ENCODE results near the gene AHNAK. TPM values are rescaled to one million over a fixed set of nuclear protein-coding genes. Genes with fewer than 3 reads are reported as not detected.

AHNAK gene
- total and polyA plus RNA-seq, 2 donors (not counting 3 experiments of a cell fraction or from before 2014, with no cell fraction given) = 35.2 to 436 TPM

DNA sequence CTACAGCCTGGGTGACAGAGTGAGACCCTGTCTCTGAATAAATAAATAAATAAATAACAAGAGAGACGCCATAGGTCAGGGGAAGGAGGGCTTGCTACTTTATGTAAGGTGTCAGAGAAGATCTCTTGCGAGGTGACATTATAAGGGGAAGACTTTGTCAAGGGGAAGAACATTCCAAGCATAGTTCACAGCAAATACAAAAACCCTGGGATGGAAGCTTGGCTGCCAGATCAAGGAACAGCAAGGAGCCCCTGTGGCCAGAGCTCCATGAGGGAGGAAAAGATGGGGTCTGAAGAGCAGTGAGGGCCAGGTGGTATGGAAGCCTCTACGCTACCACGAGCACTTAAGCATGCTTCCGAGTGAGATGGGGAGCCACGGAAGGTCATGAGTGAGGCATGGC, 62.3 kb downstream of the AHNAK start:
- Histone ChIP-seq H3K4me1 (ENCODE audit: control insufficient read depth, extremely low read depth, insufficient read depth, low read length) (no peaks in the 10 kb centered on the region), H3K9me1 (replicated peaks; ENCODE audit: control insufficient read depth, extremely low read depth, insufficient read depth, low read length) (no peaks in the 10 kb centered on the region), H3K9me3 (replicated peaks; ENCODE audit: control insufficient read depth, insufficient read depth, low read length) (no peaks in the 10 kb centered on the region), H2AFZ (ENCODE audit: low read depth, low read length) (no peak overlapping the region), H3K9ac (replicated peaks; ENCODE audit: extremely low read depth, insufficient read depth, low read length) (no peak overlapping the region), H3K27ac (ENCODE audit: insufficient read depth, low read depth, low read length) (no peak overlapping the region), H3K36me3 (ENCODE audit: control insufficient read depth in 2 of 2, extremely low read depth in 1 of 2, insufficient read depth in 2 of 2, low read length in 2 of 2) (no peaks in the 10 kb centered on the region), H3K4me2 (ENCODE audit: insufficient read depth, low read length) (no peak overlapping the region), H3K79me2 (ENCODE audit: control insufficient read depth, insufficient read depth, low read length) (no peaks in the 10 kb centered on the region), H3K4me3 (replicated peaks in 1 of 3; ENCODE audit: insufficient read depth in 1 of 3, low read depth in 1 of 3, low read length in 3 of 3) (no peak overlapping the region), H3K27me3 (ENCODE audit: control insufficient read depth in 2 of 2, insufficient read depth in 2 of 2, low read length in 2 of 2) (no peaks in the 10 kb centered on the region), H4K20me1 (replicated peaks; ENCODE audit: control insufficient read depth, extremely low read depth, insufficient read depth, low read length) (no peaks in the 10 kb centered on the region)
- BruUV-seq (replicated peaks) = no TSS peak
- CTCF ChIA-PET = interaction anchor here (1.5 kb wide), 1 partner anchor 40 kb away, joined by 3 read pairs; no protein-coding TSS in a partner anchor
- DNase-seq (ENCODE audit: low read depth, low spot score) (no peak), FAIRE-seq (no peak)
- intact Hi-C loops (cut with micrococcal nuclease) (no loop called here), dilution Hi-C loops (cut with MboI; ENCODE audit: extremely low pct_ligation_motif_present, low sequenced_read_pairs) (no loop called here)
- POLR2A ChIA-PET = interaction anchor here (0.6 kb wide), 1 partner anchor 9 kb away, joined by 3 read pairs; no protein-coding TSS in a partner anchor
- TF ChIP-seq GATA2 (IDR thresholded peaks at IDR 0.05; ENCODE audit: insufficient read depth, insufficient read length, low read depth, low read length) (no peak), MYC (IDR thresholded peaks at IDR 0.05; ENCODE audit: low read depth, low read length) (no peak), EZH2 (IDR thresholded peaks at IDR 0.05; ENCODE audit: borderline replicate concordance, low read depth, low read length, severe bottlenecking) (no peak), JUN (IDR thresholded peaks at IDR 0.05; ENCODE audit: borderline replicate concordance, insufficient read depth, insufficient read length, low read depth) (no peak), POLR2A (IDR thresholded peaks at IDR 0.05; ENCODE audit: low read depth, low read length) (no peak), FOS (IDR thresholded peaks at IDR 0.05; ENCODE audit: borderline replicate concordance, insufficient read depth, low read length) (no peak), POLR2AphosphoS5 (IDR thresholded peaks at IDR 0.05; ENCODE audit: insufficient read depth, low read depth, low read length) (no peak)
- TF ChIP-seq, protein P1, sequence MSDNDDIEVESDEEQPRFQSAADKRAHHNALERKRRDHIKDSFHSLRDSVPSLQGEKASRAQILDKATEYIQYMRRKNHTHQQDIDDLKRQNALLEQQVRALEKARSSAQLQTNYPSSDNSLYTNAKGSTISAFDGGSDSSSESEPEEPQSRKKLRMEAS (IDR thresholded peaks at IDR 0.05; ENCODE audit: insufficient read depth, insufficient read length) = no peak
- TF ChIP-seq, protein P2, sequence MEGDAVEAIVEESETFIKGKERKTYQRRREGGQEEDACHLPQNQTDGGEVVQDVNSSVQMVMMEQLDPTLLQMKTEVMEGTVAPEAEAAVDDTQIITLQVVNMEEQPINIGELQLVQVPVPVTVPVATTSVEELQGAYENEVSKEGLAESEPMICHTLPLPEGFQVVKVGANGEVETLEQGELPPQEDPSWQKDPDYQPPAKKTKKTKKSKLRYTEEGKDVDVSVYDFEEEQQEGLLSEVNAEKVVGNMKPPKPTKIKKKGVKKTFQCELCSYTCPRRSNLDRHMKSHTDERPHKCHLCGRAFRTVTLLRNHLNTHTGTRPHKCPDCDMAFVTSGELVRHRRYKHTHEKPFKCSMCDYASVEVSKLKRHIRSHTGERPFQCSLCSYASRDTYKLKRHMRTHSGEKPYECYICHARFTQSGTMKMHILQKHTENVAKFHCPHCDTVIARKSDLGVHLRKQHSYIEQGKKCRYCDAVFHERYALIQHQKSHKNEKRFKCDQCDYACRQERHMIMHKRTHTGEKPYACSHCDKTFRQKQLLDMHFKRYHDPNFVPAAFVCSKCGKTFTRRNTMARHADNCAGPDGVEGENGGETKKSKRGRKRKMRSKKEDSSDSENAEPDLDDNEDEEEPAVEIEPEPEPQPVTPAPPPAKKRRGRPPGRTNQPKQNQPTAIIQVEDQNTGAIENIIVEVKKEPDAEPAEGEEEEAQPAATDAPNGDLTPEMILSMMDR (IDR thresholded peaks at IDR 0.05; ENCODE audit: extremely low read depth in 1 of 2, insufficient read depth in 1 of 2, low read depth in 1 of 2, low read length in 2 of 2) = no peak
